Tongue (tissue), 2 donors: ENCODE measurements around the gene EPHA4. TPM values are rescaled to one million over a fixed set of nuclear protein-coding genes. Genes with fewer than 3 reads are reported as not detected.

Source experiments
- DNase-seq: peaks from one replicate; pipeline ENCODE4 v3.0.0-alpha.2; 2015
- total RNA-seq: library from RNA; depleted of rRNA; stranded (reverse); fragments of >200 nt; gene quantifications from one replicate; pipeline ENCODE4 v1.2.3, GENCODE V29; 2014

The EPHA4 gene
- total RNA-seq, 1 donor from 2014 or later = 26.2 TPM

DNA sequence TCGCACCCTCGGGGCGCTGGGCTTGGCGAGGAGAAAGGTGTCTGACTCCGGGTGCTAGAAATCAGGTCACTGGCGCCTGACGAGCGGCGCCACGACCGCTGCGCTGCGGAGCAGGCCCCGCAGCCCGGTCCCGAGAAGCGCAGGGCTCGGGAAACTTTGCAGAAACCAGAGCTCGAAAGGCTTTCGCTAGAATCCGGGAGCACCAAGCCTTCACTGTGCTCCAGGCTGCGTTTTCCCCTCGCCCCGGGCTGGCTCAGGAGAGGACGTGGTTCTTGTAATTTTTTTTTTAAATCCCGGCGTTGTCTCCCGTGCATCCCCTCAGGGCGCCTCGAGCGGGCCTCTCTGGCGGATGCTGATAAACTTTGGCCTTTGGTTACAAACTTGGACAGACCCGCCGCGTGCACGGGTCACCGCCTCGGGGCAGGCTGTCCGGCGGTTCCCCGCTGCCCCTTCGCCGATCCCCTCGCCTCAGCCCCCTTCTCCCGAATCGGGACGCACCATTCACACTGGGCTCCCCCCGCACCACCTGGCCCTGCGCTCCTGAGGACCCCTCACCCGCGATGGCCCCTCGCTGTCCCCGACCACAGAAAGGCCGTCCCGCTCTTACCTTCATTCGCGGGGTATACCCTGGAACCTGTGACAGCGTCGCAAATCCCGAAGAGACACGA lies 419 bp downstream of the EPHA4 start:
- DNase-seq = peak; percentile 68

DNA sequence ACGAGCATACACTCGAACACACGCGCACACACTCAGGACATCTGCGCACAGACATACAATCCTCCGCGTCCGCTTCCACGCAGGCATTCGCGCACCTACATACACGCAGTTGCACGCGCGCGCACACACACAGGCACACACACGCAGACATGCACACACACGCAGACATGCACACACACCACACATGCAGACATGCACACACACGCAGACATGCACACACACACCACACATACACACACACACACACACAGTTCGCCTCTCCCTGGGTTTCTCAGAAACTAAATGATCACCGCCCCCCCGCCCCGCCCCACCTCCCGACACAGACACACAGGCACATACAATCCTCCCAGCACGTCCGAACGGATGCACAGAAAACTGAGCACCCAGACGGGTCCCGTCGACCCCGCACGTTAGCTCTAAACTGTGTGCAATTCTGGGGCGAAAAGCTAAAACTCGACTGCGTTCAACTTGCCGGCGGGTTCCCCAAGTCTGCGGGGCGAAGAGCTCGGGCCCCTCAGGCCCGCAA lies 1.0 kb downstream of the EPHA4 start:
- DNase-seq = peak; percentile 54

DNA sequence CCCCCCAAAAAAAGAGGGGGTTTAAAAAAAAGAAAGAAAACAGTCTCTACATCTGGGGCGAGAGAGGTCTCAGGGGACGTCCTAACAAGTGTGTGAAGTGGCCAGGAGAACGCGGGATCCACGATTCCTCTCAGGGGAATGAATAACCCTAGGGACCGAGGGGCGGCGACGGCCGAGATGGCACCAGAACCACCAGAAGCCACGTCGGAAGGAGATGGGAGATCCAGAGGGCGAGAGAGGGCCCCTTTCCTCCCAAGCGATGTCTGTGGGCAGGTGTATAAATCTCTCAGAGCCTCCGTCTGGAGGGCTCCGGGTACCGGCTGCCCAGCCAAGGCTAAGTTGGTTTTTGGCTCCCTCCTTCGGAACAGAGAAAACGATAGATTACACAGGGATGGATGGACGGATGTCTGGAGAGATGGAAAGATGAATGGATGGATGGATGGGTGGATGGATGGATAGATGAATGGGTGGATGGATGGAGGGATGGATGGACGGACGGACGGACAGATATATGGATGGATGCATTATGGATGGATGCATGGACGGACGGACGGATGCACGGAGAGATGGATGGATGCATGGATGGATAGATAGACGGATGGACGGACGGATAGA lies 1.7 kb downstream of the EPHA4 start:
- DNase-seq = peak; percentile 75

DNA sequence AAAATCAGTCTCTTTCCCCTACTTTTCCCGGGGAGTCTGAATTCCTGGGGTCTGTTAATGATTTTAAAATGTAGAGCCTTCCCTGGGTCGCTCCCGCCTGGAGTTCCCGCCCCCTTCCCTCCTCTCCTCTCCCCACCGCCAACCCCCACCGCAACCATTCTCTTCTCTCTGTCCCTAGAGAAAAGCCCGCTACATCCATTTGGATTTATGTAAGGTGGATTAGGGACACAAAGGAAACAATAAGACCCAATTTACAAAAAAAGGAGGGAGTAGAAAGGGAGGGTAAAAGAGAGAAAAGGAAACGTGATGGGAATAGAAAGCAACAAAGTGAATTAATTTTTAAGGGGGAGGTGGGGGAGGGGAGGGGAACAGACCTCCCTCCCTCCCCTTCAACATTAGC lies 2.2 kb downstream of the EPHA4 start:
- DNase-seq = peak; percentile 24

DNA sequence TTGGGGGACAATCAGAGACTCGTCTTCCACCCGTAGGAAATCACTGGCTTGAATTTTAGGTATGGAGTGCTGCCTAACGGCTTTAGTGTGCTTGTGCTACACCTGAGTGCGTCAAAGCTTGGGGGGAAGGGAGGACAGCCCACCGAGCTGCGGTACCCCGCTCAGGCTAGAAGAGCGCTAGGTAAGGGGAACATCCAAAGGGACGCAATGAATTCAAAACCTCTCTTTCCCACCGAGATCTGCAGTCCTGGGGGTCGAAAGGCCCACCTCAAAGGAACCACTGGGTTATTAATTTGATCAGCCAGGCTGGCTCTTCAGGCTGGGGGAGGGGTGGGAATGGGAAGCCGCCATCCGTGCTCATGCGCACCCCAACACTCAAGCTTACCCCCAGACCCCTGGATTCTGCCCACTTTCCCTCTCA lies 2.7 kb downstream of the EPHA4 start:
- DNase-seq = peak; percentile 37

DNA sequence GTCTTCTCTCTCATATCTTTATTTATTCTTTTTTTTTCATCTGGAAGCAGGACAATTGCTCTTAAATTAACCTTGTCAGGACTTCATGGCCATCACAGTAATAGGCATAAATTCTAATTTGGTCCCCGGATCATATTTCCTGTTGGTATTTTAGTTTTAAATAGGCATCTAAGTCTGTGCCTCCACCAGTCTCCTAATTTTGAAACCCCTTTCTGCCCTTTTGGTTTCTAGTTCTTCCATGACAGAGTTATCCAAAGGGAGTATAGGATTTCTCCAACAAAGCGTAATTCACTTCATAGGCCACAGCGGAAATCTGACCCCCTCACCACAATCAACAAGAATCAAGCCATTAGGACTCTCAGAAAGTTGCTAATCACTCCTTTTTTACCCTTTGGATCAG lies 3.8 kb downstream of the EPHA4 start:
- peak; percentile 27 for DNase-seq

DNA sequence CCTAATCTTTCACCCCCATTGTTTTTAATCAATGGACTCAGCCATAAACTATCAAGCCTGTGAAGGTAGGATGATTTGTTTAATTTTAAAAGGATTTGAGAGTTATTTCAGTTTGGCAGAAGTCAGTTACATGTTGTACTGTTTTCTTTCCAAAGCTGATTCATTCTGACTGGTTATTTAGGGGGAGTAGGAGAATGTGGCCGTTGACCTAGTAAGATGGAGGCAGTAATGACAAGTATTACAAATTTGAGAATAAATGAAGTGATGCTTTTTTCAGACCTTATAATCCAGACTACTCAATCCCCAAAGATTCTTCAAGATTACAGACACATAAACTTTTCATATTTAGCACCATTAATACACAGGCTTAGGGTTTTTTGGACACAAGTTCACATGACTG lies 4.3 kb downstream of the EPHA4 start:
- DNase-seq = no peak

DNA sequence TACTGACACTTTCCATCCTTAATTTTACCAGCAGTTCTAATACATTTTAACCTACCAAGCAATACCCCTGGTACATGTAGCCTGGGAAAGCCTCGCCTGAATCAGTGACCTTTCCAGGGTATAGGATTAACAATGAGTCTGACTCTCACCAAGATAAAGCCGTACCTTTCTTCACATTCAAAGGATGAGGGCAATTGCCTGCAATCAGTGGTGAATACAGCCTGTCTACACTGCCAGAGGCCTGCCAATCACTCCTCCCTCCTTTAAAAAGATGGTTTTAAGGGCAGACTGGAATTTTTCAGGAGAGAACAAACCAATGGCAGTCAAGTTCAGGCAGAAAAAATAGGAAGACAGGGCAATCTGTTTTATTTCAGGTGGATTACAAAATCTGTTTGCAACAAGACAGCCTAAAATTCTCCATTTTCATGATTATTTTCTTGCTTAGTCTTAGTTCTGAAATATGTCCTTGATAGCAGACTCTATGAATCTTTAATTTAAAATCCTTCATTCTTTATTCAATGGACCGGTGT lies 4.8 kb downstream of the EPHA4 start:
- DNase-seq = peak; percentile 15

DNA sequence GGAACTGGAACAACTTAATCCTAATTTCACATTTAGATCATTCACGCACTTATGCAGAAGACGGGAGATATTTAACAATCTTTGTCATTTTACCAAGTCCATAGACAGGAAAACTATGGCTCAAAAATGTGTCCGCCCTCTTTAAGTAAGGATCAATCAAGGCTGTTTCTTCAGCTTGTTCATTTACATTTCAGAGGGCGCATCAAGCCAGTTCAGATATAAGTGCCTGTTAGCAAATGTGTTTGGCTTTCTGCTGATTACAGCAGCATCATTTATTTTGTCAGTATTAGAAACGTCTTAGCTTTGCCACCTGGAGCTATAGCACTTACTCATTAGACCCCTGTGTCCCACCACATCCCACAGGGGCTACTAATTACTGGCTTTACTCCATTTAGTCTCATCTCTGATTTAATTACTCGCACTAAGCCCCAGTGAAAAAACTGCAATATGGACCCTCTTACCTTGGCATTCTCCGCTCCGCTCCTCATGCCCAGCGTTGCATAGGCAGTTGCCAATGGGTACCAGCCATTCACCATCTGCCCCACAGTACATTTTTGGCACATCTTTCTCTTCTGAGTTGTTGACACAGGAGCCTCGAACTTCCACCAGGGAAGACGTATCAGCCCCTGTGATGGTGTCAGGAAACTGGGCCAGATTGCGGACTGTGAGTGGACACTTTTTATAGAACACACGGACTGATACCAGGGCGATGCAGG lies 8.7 kb downstream of the EPHA4 start:
- no peak for DNase-seq

DNA sequence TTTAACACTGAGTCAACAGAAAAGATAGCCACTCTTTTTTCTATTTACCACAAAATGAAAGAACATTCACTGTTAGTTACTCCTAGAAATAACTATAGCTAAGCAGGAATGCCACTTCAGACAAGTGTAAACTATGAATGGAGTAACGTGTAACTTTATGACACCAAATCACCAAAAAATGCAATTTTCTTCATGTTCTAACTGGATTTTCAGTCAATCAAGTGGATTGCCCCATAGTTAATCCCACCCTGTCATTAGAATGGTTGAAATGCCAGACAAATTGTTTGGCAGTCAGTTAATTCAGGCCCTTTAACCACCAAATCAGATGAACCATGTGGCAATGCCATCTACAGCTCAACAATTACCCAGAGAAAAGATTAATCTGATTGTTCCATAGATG lies 9.9 kb downstream of the EPHA4 start:
- no peak for DNase-seq

DNA sequence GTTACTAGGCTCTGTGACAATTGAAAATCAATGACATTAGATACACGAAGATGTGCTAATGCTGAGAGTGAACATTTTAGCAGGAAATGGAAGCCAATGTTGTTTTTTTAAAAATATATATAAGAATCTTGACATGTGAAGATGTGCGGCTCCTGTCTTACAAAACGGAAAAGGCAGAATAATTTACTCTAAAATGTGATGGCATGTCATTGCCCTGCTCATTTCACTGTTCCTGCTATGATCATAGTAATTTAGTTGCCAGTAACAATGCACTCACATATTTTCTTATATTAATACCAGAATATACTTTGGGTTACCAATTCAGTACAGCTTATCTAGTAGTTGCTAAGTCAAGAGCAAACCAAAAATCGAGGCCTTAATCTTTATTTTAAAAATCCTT lies 10.3 kb downstream of the EPHA4 start:
- no peak for DNase-seq

DNA sequence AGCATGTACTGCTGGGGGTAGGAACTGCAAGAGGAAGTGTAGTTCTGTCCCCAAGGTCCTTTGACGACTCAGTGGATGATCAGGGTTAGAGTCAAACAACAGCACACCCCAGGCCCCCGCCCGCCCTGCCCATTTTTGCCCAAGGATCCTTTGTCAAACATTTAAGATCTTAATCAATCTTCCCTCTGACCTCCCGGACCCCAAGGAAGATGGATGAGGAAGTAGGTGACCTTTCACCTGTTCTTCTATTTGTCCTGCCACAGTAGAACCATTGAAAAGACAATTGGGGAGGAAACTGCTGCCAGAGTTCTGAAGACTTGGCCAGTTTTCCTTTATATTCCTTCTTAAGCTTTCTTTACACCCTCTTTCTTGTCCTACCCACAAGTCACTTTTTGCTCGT lies 12.1 kb downstream of the EPHA4 start:
- DNase-seq = no peak

DNA sequence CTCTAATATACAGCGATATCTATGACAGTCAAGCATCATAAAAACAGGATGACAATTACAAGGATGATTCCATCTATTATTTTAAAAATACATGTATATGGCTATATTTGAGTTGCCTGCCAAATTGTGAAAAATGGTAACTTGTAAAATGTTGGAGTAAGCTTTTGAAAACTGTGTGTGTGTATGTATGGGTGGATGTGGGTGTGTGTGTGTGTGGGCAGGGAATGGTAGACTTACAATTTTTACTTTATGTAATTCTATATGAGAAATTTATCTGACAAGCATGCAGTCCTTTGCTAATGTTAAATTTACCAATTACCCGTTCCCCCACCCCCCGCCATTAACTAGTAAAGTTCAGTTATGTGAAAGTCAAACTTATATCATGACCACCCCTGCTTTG lies 14.0 kb downstream of the EPHA4 start:
- no peak for DNase-seq

DNA sequence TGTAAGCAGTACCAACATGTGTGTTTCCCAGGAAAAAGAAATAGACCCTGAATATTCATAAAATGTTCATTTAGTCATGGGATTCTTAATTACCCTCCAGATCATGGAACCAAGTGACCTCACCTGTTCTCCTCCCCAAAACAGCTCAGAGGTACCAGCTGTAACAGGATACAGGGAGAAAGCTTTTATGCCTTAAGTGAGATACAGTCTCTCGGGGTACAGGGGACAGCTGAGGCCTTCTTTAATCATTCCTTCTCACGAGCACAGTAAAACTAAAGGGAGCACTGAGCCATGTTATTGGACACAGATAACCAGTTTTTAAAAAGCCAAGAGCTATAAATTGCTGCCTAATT lies 16.6 kb downstream of the EPHA4 start:
- peak; percentile 15 for DNase-seq

DNA sequence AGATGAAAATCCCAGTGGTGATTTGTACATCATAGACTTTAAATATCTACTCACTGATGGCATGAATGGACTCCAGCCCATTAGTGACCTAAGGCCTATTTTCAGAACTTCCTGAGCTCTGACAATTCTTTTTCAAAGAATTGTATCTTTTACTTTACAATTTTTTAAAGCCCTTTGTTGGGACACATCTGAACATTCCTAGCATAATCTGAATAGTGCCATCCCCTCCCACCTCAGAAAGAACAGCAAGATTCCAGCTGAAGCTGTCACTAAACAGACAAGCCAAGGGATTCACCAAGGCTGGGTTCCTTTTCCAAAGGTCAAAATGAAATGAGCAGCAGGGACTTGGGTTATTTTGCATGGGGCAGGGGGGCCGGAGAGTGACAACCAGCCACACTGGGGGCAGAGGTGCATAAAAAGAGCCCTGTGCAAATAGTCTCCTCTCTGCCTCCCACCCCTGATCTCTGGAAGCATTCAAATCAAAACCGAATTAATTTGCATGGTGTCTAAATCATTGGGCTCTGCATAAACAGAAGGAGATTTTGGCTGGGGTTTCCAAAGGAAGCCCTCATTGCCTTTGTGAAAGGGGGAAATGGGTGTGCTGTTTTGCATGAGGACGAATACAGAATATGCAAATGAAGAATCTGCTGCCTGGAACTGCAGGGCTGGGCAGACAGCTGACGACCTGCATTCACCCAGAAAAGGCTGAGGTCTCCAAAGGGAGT lies 17.2 kb downstream of the EPHA4 start:
- peak; percentile 33 for DNase-seq

DNA sequence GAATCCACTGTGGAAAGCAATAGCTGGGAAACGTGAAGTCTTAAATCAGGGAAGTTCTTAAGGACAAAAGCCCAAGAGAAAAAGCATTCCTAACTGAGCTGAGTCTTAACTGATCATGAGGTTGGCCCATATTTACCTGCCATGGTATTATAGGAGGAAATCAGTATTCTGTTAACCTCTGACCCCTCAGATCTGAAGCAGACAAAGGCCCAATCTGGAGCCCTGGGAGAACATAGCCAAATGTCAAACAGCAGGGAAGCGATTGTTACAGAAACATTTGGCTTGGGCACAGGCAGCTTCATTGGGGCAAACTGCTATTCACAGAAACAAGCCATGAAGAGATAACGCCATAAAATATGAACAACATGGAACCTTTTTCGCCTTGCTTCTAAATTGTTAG lies 18.8 kb downstream of the EPHA4 start:
- DNase-seq = no peak

DNA sequence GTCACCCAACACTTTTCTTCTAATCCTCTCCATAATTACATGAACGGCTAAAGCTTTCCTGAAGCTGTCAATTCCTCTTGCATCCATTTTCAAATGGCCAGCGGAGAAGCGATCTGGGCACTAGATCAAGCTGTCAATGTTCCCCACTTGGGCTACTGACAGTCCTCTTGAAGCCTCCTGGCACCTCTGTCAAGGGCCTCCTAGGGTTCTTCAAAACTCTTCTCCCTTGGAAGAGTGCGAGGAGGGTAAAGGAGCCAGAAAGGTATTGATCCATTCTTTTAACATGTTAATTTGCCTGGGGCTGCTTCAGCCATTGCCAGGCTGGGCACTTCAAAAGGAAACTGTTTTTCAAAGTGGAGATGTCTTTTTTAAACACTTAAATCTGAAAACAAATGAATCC lies 19.8 kb downstream of the EPHA4 start:
- DNase-seq = no peak

DNA sequence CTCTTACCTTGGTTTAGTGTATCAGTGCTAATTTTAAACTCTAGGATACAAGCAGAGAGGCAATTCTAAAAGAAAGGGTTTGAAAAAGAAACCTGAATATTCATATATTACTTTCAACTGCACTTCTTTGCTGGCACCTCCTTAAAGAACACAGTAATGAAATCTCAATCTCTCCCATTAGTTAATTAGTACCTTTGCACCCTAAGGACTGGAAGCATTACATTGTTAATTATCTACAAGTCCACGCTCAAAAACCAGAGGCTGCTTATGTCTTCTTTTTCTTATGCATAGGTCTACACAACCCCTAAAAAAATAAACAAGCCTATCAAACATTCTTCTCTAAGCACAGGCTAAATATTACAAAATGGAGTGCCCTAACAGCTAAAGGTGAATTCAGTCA lies 20.2 kb downstream of the EPHA4 start:
- no peak for DNase-seq

DNA sequence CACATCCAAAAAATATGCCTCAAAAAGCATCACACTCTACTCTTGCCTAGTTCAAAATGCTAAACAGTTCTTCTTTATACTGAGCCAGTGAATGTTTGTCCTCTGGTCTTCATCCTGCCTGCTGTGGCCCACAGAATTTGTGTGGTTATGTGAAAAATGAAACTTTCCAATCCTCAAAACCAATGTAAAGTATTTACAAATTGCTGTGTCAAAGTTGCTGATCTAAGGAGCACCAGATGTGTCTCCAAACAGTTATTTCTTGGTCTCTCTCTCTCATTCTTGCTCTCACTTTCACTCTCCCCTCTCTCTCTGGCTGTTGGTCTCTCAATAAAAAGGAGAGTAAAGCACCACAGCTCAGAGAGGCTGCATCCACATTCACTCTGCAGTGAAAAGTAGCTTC lies 23.0 kb downstream of the EPHA4 start:
- no peak for DNase-seq

DNA sequence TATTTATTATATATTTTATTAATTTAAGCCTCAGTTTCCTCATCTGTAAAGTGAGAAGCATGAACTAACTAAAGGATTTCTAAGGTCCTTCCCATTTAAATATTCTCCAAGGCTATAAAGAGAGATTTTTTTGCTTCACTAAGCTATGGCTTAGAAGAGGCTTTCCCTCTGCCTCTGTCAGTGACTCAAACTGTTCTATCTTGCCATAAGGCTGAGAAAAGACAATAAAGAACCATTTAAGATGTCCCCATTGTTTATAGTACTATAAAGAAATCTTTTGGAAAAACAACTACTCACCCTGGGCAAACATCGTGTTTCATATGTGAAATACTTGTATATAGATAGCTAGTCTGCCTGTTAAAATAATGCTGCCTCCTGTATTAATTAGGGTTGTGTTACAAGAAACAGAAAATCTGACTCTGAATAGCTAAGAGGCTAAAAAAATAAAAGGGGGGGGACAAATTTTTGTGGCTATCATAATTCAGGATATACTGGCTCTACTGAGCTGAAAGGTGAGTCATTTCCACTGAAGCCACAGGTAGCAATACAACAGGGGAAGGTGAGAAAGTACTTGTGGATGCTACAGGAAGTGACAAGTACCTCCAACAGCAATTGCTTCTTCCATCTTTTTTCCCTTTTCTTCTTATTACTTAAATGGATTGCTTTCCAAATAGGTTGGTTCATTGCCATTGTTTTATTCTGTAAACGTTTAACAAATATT lies 25.4 kb downstream of the EPHA4 start:
- DNase-seq = no peak

DNA sequence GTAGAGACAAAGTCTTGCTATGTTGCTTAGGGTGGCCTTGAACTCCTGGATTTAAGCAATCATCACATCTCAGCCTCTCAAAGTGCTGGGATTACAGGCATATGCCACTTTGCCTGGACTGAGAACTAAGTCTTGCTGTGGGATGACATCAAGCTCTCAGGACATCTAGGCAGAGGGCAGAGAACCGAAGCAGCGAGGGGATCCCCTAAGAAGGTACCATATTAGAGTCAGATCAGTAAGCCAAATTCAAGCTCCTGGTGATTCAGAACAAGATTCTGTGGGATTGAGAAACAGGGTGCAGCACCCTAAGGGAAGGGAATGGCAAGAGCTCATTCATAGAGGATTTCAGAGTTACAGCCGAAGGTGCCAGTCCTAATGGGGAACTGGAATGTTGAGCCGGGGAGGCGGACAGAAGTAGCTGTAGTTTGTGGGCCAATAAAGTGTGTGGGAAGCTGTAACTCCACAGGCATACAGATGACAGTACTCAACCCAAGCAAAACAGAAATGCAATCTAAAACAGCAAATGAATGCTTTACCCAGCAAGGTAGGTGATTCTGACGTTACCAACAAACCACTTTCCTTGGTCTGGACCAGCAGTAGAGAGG lies 30.9 kb downstream of the EPHA4 start:
- DNase-seq = no peak

DNA sequence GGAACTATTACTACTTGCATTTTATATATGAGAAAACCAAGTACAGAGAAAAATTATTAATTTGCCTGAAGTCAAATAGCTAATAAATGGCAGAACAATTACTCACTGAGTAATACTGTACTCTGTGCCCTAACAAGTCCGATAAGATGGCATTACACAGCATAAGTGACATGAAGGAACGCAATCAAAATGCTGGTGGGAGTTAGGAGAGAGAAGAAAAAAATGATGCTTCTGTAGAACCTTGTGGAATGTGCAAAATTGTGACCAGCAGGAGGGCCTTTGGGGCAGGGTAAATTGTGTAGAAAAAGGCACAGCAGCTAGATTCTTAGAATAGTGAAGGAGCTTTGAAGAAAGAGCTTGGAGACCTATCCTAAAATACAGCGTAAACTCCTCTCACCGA lies 32.9 kb downstream of the EPHA4 start:
- DNase-seq = no peak
